SU-DHL-6 (cell line): Measurements from ENCODE around the gene VSX2.

Source experiments
- H2AFZ ChIP-seq: fragments of 200-600 bp; sonication (generic); 2 replicates; pipeline ENCODE4 v1.6.1; 2014; ENCODE audit warnings: low read depth, mild to moderate bottlenecking, moderate library complexity, mixed read lengths, antibody characterized with exemption, low read length; ENCODE audit not compliant: severe bottlenecking
- H3F3A ChIP-seq: fragments of 200-600 bp; shearing (Covaris generic); 2 replicates; pipeline ENCODE4 v1.6.0; 2016; ENCODE audit warnings: antibody characterized with exemption, mild to moderate bottlenecking; ENCODE audit not compliant: insufficient read depth
- H3K27ac ChIP-seq: fragments of 200-600 bp; sonication (generic); 2 replicates; pipeline ENCODE4 v1.5.1; 2016; ENCODE audit warnings: low read depth, mild to moderate bottlenecking, low read length, moderate library complexity, mixed read lengths
- H3K27me3 ChIP-seq: fragments of 200-600 bp; sonication (generic), shearing (Covaris generic); 2 replicates; pipeline ENCODE4 v1.6.0; 2014; ENCODE audit warnings: mild to moderate bottlenecking, low read length
- H3K36me3 ChIP-seq: fragments of 200-600 bp; sonication (generic); 2 replicates; pipeline ENCODE4 v1.6.1; 2014; ENCODE audit warnings: mild to moderate bottlenecking, low read length, mixed read lengths
- H3K4me2 ChIP-seq: fragments of 300-600, 200-600 bp; shearing (Covaris generic), sonication (generic); 2 replicates; pipeline ENCODE4 v1.6.0; 2014; ENCODE audit warnings: low read length, low read depth, mild to moderate bottlenecking; ENCODE audit not compliant: poor library complexity, severe bottlenecking
- H3K4me3 ChIP-seq: fragments of 200-600 bp; sonication (generic); 2 replicates; pipeline ENCODE4 v1.5.1; 2014; ENCODE audit warnings: antibody characterized with exemption, low read length, mild to moderate bottlenecking, mixed read lengths; ENCODE audit not compliant: insufficient read depth, poor library complexity, severe bottlenecking
- H3K79me2 ChIP-seq: fragments of 200-600 bp; sonication (generic); 2 replicates; pipeline ENCODE4 v1.6.1; 2014; ENCODE audit warnings: mild to moderate bottlenecking, low read length, moderate library complexity; ENCODE audit not compliant: insufficient read depth
- H3K9ac ChIP-seq: fragments of 200-600 bp; sonication (generic); 2 replicates; pipeline ENCODE4 v1.7.0; 2014; ENCODE audit warnings: mild to moderate bottlenecking, low read length
- H3K9me2 ChIP-seq: fragments of 200-600 bp; sonication (generic); replicated peaks from 2 replicates; pipeline ENCODE4 v1.6.1; 2014; ENCODE audit warnings: low read length; ENCODE audit not compliant: insufficient read depth
- H3K9me3 ChIP-seq: fragments of 200-600 bp; sonication (generic); 2 replicates; pipeline ENCODE4 v1.6.1; 2014; ENCODE audit warnings: low read length, mixed read lengths; ENCODE audit not compliant: insufficient read depth
- H4K20me1 ChIP-seq: fragments of 200-600 bp; sonication (generic); 2 replicates; pipeline ENCODE4 v1.6.1; 2014; ENCODE audit warnings: low read depth, mild to moderate bottlenecking, antibody characterized with exemption, low read length, moderate library complexity, mixed read lengths
- CTCF ChIP-seq: fragments of 200-600 bp; sonication (generic); IDR thresholded peaks from one replicate; pipeline ENCODE4 v1.5.1; 2017; ENCODE audit warnings: antibody characterized with exemption, mild to moderate bottlenecking, low read length, moderate library complexity; ENCODE audit not compliant: insufficient read depth, poor library complexity, severe bottlenecking
- EZH2phosphoT487 ChIP-seq: fragments of 200-600 bp; sonication (generic), shearing (Covaris generic); conservative IDR thresholded peaks from 2 replicates; pipeline ENCODE4 v1.6.1; 2018; ENCODE audit warnings: mild to moderate bottlenecking, antibody characterized with exemption, low read length, moderate library complexity, mixed read lengths

Gene VSX2

GRCh38 chr14:74263181-74263580 is 23.9 kb downstream of the VSX2 start:
- H3K36me3 ChIP-seq, result no peaks in the 10 kb centered on the region
- H3K27ac ChIP-seq, result no peak overlapping the region
- H4K20me1 ChIP-seq, result no peaks in the 10 kb centered on the region
- TF ChIP-seq CTCF (no peak), EZH2phosphoT487 (no peak)
- no peaks in the 10 kb centered on the region for H3K9me3 ChIP-seq
- H3K27me3 ChIP-seq, result no peaks in the 10 kb centered on the region
- no peak overlapping the region for H3K4me2 ChIP-seq
- H2AFZ ChIP-seq, result no peak overlapping the region
- H3F3A ChIP-seq, result no peaks in the 10 kb centered on the region
- no peaks in the 10 kb centered on the region for H3K9me2 ChIP-seq
- H3K9ac ChIP-seq, result no peak overlapping the region
- no peaks in the 10 kb centered on the region for H3K79me2 ChIP-seq
- no peak overlapping the region for H3K4me3 ChIP-seq

GRCh38 chr14:74263921-74264320 is 24.7 kb downstream of the VSX2 start:
- H3K36me3 ChIP-seq, result no peaks in the 10 kb centered on the region
- H3K9me2 ChIP-seq, result no peaks in the 10 kb centered on the region
- H3K27me3 ChIP-seq, result no peaks in the 10 kb centered on the region
- H3K9me3 ChIP-seq, result no peaks in the 10 kb centered on the region
- no peak overlapping the region for H3K4me3 ChIP-seq
- no peak overlapping the region for H3K9ac ChIP-seq
- H3K27ac ChIP-seq, result no peak overlapping the region
- no peak overlapping the region for H3K4me2 ChIP-seq
- H2AFZ ChIP-seq, result no peak overlapping the region
- no peak for TF ChIP-seq CTCF
- no peak for TF ChIP-seq EZH2phosphoT487
- no peaks in the 10 kb centered on the region for H3K79me2 ChIP-seq
- H3F3A ChIP-seq, result no peaks in the 10 kb centered on the region
- no peaks in the 10 kb centered on the region for H4K20me1 ChIP-seq

- Histone ChIP-seq H3K9me3 (no peaks in the 10 kb centered on the region), H3K79me2 (no peaks in the 10 kb centered on the region)
Observed at GRCh38 chr14:74265301-74265965, 26.2 kb downstream of the VSX2 start.

More at GRCh38 chr14:74265301-74265965, 26.2 kb downstream of the VSX2 start:
- Histone ChIP-seq H3K9me2 (no peaks in the 10 kb centered on the region), H2AFZ (no peak overlapping the region), H3K4me3 (no peak overlapping the region), H3K27ac (no peak overlapping the region), H4K20me1 (no peaks in the 10 kb centered on the region), H3K9ac (no peak overlapping the region), H3F3A (no peaks in the 10 kb centered on the region), H3K4me2 (no peak overlapping the region), H3K36me3 (no peaks in the 10 kb centered on the region), H3K27me3 (no peaks in the 10 kb centered on the region)
- no peak for TF ChIP-seq CTCF
